Measurements from ENCODE around the gene RIMOC1. TPM values are rescaled to one million over a fixed set of nuclear protein-coding genes. Genes with fewer than 3 reads are reported as not detected.

Gene RIMOC1, protein sequence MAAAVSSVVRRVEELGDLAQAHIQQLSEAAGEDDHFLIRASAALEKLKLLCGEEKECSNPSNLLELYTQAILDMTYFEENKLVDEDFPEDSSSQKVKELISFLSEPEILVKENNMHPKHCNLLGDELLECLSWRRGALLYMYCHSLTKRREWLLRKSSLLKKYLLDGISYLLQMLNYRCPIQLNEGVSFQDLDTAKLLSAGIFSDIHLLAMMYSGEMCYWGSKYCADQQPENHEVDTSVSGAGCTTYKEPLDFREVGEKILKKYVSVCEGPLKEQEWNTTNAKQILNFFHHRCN
- total RNA-seq (10 to 100 TPM; 20.4 to 29.3 (median 23.5) TPM), polyA plus RNA-seq (1 to 10 TPM; 4.5 to 7.0 (median 5.3) TPM)
- long read RNA-seq, donor 1, full-length matches to known transcripts, result 5 of 33 reads
- long read RNA-seq, donor 1, partial matches to known transcripts, result 28 of 33 reads
- long read RNA-seq, donor 1, other reads (novel, unspliced or antisense), result 0 of 33 reads
- long read RNA-seq, donor 2, full-length matches to known transcripts, result 3 of 3 reads
- long read RNA-seq, donor 2, partial matches to known transcripts, result 0 of 3 reads
- long read RNA-seq, donor 2, other reads (novel, unspliced or antisense), result 0 of 3 reads

DNA sequence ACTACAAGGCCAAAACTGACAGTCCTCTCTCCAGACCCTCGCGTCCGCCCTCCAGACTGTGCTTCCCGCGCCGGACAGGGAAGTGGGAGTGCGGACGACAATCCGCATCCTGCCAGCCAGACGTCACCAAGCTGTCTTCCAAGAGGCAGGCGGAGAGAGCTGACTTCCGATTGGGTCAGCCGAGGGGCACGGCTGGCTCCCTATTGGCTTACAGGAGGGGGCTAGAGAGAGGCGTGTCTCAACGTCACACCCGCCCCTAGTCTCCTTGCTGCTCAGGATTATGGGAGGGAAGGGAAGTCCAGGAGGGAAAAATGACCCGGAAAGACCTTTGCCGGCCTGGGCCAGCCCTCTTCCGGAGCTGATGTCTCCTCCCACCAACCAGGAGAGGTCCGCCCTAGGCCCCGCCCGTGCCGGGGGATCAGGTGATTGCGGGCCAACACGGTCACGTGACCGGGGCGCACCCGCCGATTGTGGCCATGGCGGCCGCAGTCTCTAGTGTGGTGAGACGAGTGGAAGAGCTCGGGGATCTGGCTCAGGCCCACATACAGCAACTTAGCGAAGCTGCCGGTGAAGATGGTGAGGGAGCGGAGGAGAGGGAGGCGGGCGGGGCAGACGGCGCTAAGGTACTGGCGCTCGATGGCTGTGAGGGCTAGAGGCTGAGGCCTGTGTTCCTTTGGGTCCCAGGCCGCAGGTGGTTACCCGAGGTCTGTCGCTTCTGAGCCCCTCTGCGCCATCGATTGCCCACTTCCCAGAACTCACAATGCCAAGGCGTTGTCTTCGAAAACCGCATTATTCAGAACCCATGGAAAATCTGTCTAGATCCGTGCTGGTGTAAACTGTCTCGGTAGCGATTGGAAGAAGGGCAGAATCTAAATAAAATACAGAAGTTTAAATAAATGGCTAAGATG lies at the start of gene RIMOC1:
Gene RIMOC1, plus strand, starts transcription at position 453 of the 908 bp plus-strand sequence. Its CDS starts 24 bp downstream, at position 477.
- Histone ChIP-seq H3K36me3 (peaks cover 0 to 30% (median 14%) of the 10 kb centered on the region in 6 donors), H3K4me3 (peak within 1 kb of the TSS; percentile 60 to 90 (median 72)), H3K9me3 (no peaks in the 10 kb centered on the region), H3K27ac (peak within 1 kb of the TSS; percentile 72 to 93 (median 86)), H3K4me1 (peaks cover 8 to 53% (median 36%) of the 10 kb centered on the region in 6 donors), H3K27me3 (replicated peaks in 1 of 7) (no peaks in the 10 kb centered on the region)
- TF ChIP-seq POLR2AphosphoS5 (IDR thresholded peaks at IDR 0.05) (peak; percentile 97 to 99 (median 99)), POLR2A (IDR thresholded peaks at IDR 0.05) (peak; percentile 53 to 84 (median 58))
- TF ChIP-seq, protein P1, sequence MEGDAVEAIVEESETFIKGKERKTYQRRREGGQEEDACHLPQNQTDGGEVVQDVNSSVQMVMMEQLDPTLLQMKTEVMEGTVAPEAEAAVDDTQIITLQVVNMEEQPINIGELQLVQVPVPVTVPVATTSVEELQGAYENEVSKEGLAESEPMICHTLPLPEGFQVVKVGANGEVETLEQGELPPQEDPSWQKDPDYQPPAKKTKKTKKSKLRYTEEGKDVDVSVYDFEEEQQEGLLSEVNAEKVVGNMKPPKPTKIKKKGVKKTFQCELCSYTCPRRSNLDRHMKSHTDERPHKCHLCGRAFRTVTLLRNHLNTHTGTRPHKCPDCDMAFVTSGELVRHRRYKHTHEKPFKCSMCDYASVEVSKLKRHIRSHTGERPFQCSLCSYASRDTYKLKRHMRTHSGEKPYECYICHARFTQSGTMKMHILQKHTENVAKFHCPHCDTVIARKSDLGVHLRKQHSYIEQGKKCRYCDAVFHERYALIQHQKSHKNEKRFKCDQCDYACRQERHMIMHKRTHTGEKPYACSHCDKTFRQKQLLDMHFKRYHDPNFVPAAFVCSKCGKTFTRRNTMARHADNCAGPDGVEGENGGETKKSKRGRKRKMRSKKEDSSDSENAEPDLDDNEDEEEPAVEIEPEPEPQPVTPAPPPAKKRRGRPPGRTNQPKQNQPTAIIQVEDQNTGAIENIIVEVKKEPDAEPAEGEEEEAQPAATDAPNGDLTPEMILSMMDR (IDR thresholded peaks at IDR 0.05 in 8 of 11, conservative IDR thresholded peaks at IDR 0.05 in 3 of 11), result peak in 2 of 11 experiments; percentile 9 to 35
- intact Hi-C loops (cut with DNase I; ENCODE audit: low total_unique reads), result no loop called here
- DNase-seq, result peak; percentile 99
- WGBS, 5 donors, result 0 to 1% (median 0%) methylated on average over 38 to 55 of the region's 55 CpGs

DNA sequence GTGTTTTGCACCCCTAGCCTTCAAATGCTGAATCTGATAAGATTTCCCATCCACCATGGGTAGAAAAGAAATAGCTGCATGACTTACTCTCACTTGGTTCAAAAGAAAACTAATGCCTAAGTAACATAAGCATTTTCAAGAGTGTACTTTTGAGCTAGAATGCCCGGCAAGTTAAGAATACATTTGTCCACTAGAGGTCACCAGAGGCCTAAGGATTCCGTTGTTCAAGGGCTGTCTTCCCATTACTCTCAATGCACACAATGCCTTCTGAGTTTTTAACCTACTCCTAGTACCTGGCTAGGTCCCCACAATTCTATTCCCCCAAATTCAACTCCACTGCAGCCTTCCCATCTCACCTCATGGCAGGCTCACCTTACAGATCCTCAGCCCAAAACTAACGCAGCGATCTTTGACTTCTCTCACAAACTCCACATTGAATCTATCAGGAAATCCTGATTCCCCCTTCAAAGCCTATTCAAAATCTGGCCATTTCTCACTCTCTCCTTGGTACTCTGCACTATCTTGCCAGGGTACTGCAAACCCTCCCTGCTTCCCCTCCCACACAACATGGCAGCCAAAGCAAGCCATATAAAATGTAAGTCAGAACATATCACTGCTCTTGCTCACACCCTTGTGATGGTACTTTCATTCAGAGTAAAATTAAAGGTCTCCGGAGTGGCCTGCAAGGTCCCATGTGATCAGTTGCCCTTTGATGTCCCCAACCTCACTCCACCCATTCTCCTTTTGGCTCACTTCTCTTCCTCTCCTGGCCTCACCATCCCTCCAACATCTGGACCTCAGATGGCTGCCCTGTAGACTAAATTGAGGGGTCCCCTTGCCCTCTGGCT lies 47.3 kb upstream of the RIMOC1 start:
- Histone ChIP-seq H3K9me3 (no peaks in the 10 kb centered on the region), H3K27me3 (replicated peaks in 1 of 7) (no peaks in the 10 kb centered on the region), H3K27ac (no peak overlapping the region), H3K4me1 (peaks cover 0 to 6% (median 0%) of the 10 kb centered on the region in 6 donors), H3K36me3 (peaks cover 5 to 89% (median 39%) of the 10 kb centered on the region in 6 donors), H3K4me3 (no peak overlapping the region)
- WGBS, 5 donors, result 47 to 58% (median 53%) methylated on average over 5 of the region's 5 CpGs
- TF ChIP-seq, protein P1 (IDR thresholded peaks at IDR 0.05 in 8 of 11, conservative IDR thresholded peaks at IDR 0.05 in 3 of 11), result peak; percentile 56 to 89 (median 80)
- TF ChIP-seq POLR2A (IDR thresholded peaks at IDR 0.05) (no peak), POLR2AphosphoS5 (IDR thresholded peaks at IDR 0.05) (no peak)
- no peak for DNase-seq
- intact Hi-C loops (cut with DNase I; ENCODE audit: low total_unique reads), result loop anchor here (5.0 kb wide), 1 partner anchor 200 kb away; no protein-coding TSS in a partner anchor

DNA sequence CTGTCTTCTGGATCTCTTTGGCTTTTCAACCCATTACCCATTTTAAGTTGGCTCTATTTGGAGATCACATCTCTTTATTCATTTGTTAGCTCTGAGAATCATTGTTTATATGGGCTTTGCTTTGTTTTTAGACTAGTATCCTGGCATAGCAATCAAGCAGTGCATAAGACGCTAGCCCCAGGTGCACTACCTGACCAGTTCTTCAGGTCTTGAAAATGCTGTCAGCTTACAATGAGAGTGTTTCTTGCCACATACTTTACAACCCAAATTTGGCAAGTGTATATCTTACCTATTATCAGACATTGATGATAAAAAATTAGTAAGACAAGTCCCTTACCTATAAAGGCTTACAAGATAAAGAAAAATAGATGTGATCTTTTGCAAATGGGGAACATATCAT lies 46.2 kb upstream of the RIMOC1 start:
- Histone ChIP-seq H3K4me1 (peaks cover 0 to 6% (median 0%) of the 10 kb centered on the region in 6 donors), H3K4me3 (no peak overlapping the region), H3K9me3 (no peaks in the 10 kb centered on the region), H3K36me3 (peaks cover under 1 to 86% (median 39%) of the 10 kb centered on the region in 6 donors), H3K27ac (no peak overlapping the region), H3K27me3 (replicated peaks in 1 of 7) (no peaks in the 10 kb centered on the region)
- TF ChIP-seq POLR2AphosphoS5 (IDR thresholded peaks at IDR 0.05), result no peak
- TF ChIP-seq, protein P1 (IDR thresholded peaks at IDR 0.05 in 8 of 11, conservative IDR thresholded peaks at IDR 0.05 in 3 of 11), result no peak
- no peak for TF ChIP-seq POLR2A (IDR thresholded peaks at IDR 0.05)
- intact Hi-C loops (cut with DNase I; ENCODE audit: low total_unique reads), result loop anchor here (5.0 kb wide), 1 partner anchor 199 kb away; no protein-coding TSS in a partner anchor
- no peak for DNase-seq
- WGBS, 5 donors, result 87 to 97% (median 95%) methylated on average over 1 of the region's 1 CpG

Measured in spleen (tissue), 13 donors.